Activated CD8-positive, alpha-beta memory T cell treated with anti-CD3 and anti-CD28 coated beads, Interleukin-2, amount 50 U/mL, for 1 hour (primary cell): ENCODE results near the gene VAV2.
"Not testable (repeated sequence)": the region's sequence is repeated elsewhere in the genome, so short reads cannot be mapped to it uniquely, and the experiment has no call there.

ENCODE experiments used
- DNase-seq: peaks from one replicate; pipeline ENCODE4 v3.0.0-alpha.2; 2020; ENCODE audit errors: extremely low read depth

VAV2 gene

DNA sequence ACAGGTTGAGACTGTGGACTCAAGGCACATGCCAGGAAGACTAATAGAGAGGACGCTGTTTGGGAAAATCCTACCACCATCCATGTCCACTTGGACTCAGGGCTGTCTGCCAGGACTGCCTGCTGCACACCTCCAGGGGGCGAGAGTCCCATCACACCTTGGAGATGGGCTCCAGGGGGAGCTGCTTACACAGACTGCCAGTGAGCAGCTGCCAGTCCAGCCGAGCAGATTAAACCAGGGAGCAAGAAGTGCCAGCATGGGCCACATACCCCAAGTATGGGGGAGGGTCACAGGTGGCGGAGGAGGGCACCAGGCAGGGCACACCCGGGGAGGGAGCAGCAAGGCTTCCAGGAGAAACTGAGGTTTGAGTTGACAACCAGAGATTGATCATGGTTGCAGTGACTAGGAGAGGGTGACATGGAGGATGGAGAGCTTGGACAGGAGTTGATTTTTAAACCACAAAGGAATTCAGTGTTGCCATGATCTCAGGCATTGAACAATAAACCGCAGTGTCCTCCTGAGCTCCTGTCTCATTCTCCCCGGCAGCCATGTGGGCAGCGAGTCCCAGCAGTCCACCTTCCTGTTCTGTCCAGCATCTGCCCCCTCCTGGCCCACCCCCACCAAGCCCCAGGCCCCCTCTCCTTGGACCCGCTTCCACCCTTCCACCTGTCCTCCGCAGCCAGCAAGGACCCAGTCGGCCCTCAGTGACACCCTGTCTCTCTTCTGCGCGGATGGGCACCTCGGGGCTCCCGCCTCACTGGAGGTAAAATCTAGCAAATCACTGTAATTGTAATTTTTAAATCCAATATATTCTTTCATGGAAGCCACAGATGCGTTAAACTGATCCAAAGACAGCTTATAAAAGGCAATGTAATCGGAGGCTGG, 3.1 kb upstream of the VAV2 start:
- DNase-seq = no peak

DNA sequence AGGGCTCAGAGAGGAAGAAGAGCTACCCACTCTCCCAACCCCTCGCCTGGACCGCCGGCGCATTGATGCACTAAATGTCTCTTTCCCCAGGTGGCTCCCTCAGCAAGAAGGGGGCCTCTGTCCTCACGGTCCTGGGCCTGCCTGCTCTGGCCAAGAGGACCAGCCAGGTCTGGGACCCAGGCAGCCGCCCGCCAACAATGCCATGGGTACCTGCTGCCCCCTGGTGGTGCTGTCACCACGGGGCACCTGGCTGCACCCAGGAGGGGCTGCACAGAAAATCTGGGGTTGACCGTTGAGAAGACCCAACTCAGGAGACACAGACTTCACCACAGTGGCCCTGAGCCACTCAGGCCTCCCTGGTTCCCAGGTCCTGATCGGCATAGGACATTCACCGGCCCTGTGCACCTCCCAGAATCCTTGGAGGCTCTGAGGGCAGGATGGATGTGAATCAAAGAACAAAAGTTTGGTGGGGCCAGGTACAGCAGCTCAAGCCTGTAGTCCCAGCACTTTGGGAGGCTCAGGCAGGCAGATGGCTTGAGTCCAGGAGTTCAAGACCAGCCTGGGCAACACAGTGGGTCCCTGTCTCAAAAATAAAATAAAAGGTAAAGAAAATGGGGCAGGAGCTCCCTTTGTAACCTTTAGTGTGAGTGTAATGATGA, 2.4 kb upstream of the VAV2 start:
- DNase-seq = peak; percentile 35

DNA sequence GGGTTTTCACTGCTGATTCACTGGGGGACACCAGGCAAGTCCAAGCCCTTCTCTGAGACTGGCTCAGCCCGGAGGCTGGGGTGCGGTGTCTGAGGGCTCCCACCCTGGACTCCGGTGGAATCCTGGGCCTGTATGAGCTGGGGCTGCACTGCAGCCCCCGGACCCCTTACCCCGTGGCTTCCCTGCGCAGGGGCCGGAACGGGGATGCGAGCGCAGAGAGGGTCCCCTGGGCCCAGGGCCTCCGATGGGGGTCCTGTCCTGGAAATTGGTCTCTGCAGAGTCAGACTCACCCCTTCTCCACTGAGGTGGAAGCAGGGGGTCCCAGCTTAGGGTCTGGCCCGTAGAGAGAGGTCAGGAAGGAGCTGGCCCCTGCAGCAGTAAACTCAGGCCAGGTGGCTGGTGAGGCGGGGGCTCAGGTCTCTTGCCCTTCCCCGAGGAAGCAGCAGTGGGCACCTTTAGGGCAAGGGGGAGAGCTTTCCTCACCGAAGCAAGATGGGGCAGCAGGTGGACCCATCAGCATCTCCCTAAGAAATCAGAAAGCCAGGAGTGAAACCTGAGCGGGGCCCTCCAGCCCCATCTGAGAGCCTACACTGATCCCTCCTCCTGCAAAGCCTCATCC, 1.6 kb upstream of the VAV2 start:
- no peak for DNase-seq

DNA sequence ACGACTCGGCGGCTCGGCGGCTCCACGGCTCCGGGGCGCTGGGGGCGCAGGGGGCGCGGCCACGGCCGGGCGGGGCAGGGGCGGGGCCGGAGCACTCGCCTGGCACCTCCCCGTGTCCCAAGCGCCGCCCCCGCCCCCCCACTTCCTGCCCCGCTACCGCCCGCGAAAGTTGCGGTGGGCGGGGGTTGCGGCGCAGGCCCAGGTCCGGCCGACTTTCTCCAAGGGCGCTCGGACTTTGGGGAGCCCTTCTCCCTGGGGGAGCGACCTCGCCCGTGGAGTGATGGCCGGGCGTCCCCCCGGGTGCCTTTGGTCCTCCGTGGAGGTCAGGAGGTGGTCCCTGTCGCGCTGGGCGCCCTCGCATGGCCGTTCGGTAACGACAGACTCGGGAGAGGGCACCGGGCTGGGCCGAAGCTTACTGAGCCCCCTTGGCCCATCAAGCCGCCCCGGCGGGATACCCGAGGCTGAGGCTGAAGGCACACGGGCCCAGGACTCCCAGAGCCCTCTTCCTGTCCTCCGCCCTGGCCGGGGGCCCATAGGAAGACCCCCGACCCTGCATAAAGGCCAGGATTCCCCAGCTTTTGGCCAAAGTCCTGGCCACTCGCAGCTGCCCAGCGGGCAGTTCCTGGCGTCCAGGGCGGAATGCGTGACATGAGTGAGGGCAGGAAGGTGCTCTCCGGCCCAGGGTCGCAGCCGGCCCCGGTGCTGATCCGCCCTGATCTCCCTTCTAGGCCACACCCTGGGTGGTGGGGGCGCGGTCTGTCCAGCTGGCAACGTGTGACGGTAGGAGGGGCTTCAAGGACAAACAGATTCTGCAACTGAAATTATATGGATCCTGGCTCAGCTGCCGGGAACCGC, 883 bp upstream of the VAV2 start:
- peak; percentile 27 for DNase-seq

DNA sequence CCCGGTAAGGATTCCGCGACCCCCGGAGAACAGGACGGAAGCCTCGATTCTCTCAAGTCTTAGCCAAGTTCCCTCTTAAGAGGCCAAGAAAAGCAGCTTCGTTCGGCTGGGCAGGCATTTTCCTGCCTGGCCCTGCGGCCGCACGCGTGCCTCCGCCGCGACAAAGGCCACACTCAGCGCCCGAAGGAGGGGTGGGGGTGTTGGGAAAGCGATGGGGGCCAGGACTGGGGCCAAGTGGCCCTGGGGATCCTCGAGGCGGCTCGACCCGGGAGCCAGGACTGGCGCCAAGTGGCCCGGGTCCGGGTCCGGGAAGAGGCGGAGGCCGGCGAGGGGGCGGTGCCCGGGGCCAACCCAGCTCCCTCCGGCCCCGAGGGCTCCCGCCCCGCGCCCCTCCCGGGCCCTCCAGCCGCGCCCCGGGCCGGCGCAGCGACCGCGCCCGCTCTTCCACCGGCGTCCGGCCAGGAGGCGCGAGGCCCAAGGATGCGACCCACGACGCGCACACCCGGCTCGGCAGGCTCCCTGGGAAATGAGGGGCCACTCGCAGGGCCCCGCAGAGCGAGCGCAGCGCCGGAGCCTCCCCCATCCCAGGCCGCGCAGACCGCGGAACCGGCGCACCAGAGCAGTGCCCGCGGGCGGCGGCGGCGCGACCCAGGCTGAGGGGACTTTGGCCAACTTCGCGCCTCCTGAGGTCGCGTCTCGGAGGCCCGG, 756 bp downstream of the VAV2 start:
- DNase-seq = no peak

DNA sequence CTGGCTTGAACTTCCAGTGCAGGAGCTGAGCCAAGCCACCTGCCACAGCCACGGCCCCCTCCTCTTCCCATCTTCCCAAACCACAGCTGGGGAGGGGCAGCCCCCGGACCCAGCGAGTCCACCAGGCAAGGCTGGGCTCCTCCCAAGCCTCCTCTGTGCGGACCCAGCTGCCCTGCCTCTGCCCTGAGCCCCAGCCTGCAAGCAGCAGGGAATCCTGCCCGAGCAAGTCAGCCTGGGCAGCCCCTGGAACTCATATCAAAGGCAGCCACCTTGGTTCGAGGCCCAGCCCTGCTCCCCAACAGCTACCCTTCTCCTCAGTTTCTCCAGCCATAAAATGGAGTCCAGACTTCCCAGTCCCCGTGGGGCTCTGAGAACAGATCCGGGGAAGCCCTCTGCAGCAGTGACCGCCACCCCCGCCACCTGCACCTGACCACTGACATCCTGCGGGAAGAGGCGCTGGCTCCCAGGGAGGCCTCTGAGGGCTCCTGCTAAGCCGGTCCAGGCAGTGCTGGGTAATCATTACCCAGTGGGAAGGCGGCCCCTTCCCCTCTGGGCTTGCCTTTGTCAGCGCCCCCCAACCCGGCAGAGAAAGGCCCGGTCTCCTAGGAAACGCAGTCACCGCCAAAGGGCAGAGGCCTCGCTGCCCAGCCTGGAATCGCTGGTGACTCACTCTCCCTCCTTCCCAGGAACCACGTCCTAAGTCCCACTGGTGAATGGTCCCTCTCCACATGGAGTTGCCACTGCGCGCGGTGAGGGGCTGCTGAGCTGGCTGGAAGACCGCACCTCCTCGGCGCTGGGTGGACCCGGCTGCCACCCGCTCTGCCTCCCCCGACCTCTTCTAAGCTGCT, 1.5 kb downstream of the VAV2 start:
- no peak for DNase-seq

DNA sequence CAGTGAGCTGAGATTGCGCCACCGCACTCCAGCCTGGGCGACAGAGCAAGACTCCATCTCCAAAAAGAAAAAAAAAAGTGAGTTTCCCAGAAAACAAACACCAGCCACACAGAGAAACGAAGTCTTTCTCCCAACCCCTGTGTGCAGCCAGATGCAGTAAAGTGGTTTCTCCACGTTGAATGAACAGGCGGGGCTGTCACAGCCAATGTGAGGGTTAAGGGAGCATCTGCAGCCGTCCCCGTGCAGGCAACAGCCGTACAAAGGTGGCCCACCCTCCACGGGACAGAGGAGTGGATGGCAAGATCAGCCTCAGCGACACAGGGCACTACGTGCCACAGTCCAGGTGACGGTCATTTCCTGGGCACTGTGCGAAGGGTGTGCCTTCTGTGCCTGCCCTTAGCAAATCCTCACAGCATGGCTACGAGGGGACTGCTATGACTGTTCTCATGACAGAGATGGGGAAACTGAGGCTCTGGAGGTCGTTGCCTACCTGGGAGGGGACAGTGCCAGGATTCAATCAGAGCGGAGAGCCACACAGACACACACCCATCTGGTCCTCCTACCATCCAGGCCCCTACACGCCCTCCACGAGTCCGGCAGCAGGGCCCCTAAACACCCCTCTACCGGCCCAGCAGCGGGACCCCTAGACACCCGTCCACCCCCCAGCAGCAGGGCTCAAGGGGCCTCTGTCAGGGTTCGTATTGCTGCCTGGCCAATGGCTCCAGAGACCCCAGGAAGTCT, 2.3 kb downstream of the VAV2 start:
- no peak for DNase-seq

DNA sequence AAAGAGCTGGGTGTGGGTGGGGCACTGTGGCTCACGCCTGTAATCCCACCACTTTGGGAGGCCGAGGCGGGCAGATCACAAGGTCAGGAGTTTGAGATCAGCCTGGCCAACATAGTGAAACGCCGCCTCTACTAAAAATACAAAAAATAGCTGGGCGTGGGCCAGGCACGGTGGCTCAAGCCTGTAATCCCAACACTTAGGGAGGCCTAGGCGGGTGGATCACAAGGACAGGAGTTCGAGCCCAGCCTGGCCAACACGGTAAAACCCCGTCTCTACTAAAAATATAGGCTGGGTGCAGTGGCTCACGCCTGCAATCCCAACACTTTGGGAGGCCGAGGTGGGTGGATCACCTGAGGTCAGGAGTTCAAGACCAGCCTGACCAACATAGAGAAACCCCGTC, 3.4 kb downstream of the VAV2 start:
- not testable (repeated sequence) for DNase-seq

DNA sequence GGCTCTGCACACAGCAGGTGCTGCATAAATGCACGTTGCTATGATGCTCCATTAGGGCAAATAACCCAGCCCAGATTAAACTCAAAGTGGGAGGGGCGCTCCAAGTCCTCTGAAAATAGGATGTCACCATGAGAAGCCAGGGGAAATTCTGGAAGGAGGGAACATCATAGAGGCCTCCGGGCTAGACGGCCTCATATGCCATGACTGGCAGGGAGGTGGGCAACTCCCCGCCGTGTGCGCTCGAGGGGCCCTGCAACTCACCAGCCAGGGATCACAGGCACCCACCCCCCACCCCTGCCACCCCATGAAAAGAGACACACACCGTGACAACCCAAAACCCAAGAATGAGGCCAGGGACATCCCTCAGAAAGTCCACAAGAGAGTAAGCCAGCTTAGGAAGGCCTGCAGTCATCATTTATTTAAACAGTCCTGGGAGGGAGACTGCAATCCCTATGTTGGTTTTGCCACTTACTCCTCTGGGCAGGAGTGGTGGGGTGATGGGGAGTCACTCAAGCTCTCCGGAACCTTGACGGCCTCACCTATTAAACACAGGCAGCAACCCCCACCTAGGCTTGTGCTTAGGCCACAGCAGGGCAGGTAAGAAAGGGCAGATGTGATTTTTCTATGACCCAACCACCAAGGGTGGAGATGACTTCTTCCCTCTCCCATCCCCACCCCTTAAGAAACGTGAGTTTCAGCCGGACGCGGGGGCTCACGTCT, 4.0 kb downstream of the VAV2 start:
- no peak for DNase-seq

DNA sequence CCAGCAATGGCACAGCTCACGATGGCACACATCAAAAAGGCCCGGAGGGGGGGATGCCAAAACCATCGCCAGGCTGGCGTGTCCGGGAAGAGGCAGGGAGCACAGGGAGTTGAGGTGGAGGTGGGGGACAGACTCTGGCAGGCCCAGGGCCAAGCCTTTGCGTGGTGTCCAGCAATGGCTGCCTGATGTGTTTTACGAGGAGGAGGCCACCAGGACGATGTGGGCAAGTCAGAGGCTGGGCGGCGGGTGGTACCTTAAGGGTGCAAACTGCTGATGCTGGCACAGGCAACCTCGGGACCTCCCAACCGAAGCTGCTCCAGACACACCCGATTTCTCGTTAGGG, 4.7 kb downstream of the VAV2 start:
- DNase-seq = no peak

DNA sequence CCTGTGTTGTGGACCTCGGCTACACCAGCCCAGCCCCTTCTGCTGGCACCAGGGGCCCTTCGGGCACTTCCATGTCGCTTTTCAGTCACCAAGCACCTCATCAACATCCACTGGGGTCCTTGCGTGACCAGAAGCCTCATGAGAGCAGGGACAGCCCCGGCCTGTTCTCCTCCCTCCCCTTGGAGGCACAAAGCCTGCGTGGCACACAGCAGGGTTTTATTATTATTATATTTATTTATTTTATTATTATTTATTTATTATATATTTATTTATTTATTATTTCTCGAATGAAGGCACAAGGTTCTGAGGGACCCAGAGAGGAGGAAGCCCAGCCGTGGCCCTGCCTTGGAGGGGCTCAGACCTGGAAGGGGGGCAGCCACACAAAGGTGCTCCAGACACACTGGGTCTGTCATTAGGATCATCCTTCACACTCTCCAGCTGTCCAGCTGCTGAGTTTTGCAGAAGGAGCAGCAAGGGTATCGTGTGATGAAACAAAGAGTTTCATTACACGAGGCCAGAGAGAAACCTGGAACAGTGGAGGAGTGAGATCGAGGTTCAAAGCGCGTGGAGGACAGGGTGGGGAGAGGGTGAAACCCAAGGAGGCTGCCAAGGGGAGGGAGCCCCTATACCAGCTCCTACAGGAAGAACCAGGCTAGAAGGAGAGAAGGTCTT, 5.2 kb downstream of the VAV2 start:
- no peak for DNase-seq

DNA sequence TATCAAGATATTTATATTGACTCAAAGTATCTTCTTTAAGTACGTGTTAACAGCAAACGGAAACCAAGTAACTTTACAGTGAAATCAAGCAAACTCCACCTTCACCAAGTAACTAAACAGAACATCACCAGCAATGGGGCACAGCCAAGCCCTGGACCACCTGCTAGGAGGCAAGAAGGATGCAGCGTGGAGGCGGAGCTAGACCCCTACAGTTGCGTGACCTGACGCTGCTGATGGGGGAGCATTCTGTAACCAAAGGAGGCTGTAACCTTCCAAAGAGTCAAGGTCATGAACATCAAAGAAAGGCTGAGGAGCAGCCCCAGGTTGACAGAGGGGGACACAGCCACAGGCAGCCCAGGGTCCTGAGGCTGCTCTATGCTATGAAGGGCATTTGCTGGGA, 6.1 kb downstream of the VAV2 start:
- no peak for DNase-seq

DNA sequence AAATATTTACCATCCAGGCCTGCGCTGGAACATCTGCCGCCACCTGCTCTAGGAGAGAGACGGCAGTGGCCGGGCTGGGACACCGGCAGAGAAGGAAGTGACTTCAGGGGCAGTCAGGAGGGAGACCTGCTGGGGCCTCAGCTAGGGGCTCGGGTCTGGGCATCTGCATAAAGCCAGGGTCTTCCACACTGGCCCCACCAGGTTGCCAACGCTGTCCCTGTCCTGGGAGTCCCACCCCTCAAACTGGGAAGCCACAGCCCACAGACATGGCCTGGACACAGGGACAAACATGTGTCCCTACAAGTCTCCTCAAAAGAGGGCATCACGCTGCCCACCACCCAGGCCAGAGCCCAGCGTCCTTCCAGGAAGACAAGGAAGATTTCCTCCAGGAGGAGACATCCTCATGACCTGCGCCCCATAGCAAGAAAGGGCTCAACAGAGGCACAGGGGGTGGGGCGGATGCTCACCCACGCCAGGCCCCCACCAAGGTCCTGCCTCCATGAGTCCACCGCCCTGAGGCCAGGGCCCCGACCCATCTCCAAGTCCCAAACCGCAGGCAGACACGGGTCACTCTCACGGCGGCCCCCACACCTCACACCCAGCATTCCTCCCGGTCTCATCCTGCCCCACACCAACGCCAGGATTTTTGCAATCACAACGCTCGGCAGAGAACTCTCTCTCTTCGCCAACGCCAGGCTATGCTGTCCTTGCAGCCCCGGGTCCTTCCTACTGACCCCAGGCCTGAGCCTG, 9.0 kb downstream of the VAV2 start:
- DNase-seq = no peak

DNA sequence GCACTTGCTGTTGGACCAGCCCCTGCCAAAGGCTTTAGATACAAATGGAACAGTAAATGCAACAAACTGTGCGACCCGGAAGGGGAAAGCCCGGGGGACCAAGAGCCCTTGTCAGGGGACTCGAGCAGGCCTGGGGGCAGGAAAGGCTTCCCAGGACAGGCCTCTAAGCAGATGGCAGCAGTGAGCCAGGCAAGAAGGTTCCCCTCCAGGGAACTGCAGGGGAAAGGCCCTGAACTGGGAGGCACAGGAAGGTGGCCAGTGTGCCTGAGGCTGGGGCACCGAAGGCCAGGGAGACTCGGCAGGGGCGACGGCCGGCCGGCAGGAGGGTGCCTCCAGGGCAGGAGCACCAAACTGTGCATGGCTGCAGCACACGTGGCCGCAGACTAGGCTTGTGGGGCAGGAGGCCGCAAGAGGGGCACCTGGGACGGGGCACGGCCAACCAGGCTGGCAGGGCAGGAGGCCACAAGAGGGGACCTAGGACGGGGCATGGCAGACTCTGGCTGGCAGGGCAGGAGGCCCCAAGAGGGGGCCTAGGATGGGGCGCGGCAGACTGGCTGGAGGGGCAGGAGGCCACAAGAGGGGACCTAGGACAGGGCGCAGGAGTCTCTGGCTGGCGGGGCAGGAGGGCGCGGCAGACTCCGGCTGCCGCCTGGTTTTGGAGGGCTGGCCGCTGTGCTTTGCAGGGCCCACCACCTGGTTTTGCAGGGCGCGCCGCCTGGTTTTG, 10.0 kb downstream of the VAV2 start:
- DNase-seq = no peak

DNA sequence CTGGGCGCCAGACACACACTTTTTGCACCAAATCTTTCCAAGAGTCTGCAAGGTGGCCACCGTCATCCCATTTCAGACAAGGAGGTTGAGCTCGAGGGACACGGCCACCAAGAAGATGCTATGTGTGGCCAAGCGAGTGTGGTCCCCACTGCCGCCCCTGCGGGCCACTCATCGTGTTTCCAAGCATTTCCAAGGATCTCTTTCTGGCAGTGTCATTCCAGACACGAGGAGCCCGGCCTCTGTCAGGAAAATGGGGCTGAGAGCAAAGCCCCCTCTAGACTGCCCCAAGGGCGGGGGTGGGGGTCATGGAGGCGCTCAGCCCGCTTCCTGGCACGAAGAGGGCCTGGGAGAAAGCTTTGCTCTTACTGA, 10.6 kb downstream of the VAV2 start:
- no peak for DNase-seq

DNA sequence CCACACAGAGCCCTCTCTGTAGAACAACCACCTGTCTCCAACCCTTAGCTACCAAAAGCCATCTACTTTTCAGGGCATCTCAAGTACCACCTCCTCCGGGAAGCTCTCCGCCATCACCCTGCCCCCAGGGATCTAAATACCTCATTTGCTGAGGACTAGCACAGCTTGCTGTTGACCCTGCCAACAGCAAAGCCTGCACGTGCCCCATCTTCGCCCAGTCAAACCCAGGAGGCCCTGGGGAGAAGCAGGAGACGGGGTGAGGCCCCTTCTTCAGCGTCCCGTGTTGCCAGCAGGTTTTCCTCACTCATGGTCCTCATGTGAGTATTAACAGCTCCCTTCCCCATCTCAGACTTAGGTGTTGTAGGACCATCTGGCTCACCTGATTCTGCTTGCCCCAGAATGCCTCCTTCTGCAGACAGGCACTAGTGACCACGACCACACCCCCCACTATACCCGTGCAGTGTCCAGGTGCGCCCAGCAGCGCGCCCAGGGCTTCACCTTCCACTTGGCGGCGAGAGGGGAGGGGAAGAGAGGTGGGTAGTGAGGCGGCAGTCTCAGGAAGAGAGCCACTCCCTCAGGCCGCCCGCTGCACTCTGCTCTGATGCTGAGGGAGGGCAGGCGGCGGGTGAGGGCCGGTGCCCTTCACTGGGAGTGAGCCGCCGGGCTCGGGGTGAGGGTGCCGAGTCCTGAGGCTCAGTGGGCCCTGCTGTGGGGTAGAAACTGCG, 11.1 kb downstream of the VAV2 start:
- no peak for DNase-seq
